ENCODE results near the gene GREM2.

- TF ChIP-seq KAT7 (CRISPR knock-in tag; IDR thresholded peaks at IDR 0.05; ENCODE audit: borderline replicate concordance), result no peak
- TF ChIP-seq TAL1 (IDR thresholded peaks at IDR 0.05), result no peak
- no peak for TF ChIP-seq REST (IDR thresholded peaks at IDR 0.05; ENCODE audit: borderline replicate concordance)
- TF ChIP-seq REST (CRISPR knock-in tag; IDR thresholded peaks at IDR 0.05; ENCODE audit: low read depth), result no peak
- no peak for TF ChIP-seq CTCF (IDR thresholded peaks at IDR 0.05 in 2 of 3, conservative IDR thresholded peaks at IDR 0.05 in 1 of 3; ENCODE audit: insufficient read depth in 2 of 3, low read depth in 1 of 3, low read length in 3 of 3)
- TF ChIP-seq, protein P1, sequence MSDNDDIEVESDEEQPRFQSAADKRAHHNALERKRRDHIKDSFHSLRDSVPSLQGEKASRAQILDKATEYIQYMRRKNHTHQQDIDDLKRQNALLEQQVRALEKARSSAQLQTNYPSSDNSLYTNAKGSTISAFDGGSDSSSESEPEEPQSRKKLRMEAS (CRISPR knock-in tag; IDR thresholded peaks at IDR 0.05), result no peak
- TF ChIP-seq NUFIP1 (IDR thresholded peaks at IDR 0.05; ENCODE audit: partially characterized antibody), result no peak
- no peak for TF ChIP-seq POLR2AphosphoS5 (IDR thresholded peaks at IDR 0.05; ENCODE audit: control insufficient read depth, insufficient read depth, low read depth, low read length)
- no peak for TF ChIP-seq KLF13 (tag; IDR thresholded peaks at IDR 0.05; ENCODE audit: borderline replicate concordance, low read depth)
- TF ChIP-seq CCAR2 (IDR thresholded peaks at IDR 0.05; ENCODE audit: low read depth, low read length), result no peak
- TF ChIP-seq ZNF512 (tag; IDR thresholded peaks at IDR 0.05), result no peak
- TF ChIP-seq NRF1 (conservative IDR thresholded peaks at IDR 0.05 in 1 of 2, IDR thresholded peaks at IDR 0.05 in 1 of 2), result no peak
- TF ChIP-seq NR3C1 (CRISPR knock-in tag; IDR thresholded peaks at IDR 0.05), result no peak
Measured at GRCh38 chr1:240618946-240619345, 7.0 kb upstream of the GREM2 start.

Data from K562 (cell line).